H9 (cell line): ENCODE measurements around the gene ZNF429. TPM values are rescaled to one million over a fixed set of nuclear protein-coding genes. Genes with fewer than 3 reads are reported as not detected.

Experiments used
- DNase-seq: peaks from one replicate; pipeline ENCODE4 v3.0.0-alpha.2; 2017
- H2AFZ ChIP-seq: one replicate; pipeline ENCODE4 v1.6.1; 2013; ENCODE audit warnings: mild to moderate bottlenecking, low read length, control low read depth, moderate library complexity
- H2AK5ac ChIP-seq: 2 replicates; pipeline ENCODE4 v1.6.1; 2013; ENCODE audit warnings: low read length, control low read depth, mixed read lengths; ENCODE audit not compliant: insufficient read length
- H2BK120ac ChIP-seq: one replicate; pipeline ENCODE4 v1.6.1; 2013; ENCODE audit warnings: low read depth, mild to moderate bottlenecking, low read length, control low read depth, inconsistent platforms; ENCODE audit not compliant: poor library complexity, severe bottlenecking
- H2BK12ac ChIP-seq: 2 replicates; pipeline ENCODE4 v1.6.1; 2013; ENCODE audit warnings: low read length, control low read depth, mixed read lengths, low read depth; ENCODE audit not compliant: insufficient read length
- H2BK15ac ChIP-seq: 2 replicates; pipeline ENCODE4 v1.6.1; 2013; ENCODE audit warnings: low read depth, low read length, control low read depth
- H2BK20ac ChIP-seq: one replicate; pipeline ENCODE4 v1.6.1; 2013; ENCODE audit warnings: low read depth, mild to moderate bottlenecking, low read length, control low read depth, inconsistent platforms; ENCODE audit not compliant: poor library complexity, severe bottlenecking
- H2BK5ac ChIP-seq: 2 replicates; pipeline ENCODE4 v1.6.1; 2013; ENCODE audit warnings: low read length, control low read depth, mixed read lengths; ENCODE audit not compliant: insufficient read length
- H3K14ac ChIP-seq: 2 replicates; pipeline ENCODE4 v1.6.1; 2013; ENCODE audit warnings: low read length, control low read depth; ENCODE audit not compliant: insufficient read depth
- H3K18ac ChIP-seq: 2 replicates; pipeline ENCODE4 v1.6.1; 2013; ENCODE audit warnings: low read depth, mild to moderate bottlenecking, mixed read lengths, low read length, control low read depth; ENCODE audit not compliant: insufficient read length
- H3K23ac ChIP-seq: 2 replicates; pipeline ENCODE4 v1.6.1; 2013; ENCODE audit warnings: low read length, control low read depth, mixed read lengths, low read depth; ENCODE audit not compliant: insufficient read length
- H3K23me2 ChIP-seq: 2 replicates; pipeline ENCODE4 v1.6.1; 2013; ENCODE audit warnings: low read depth, mild to moderate bottlenecking, mixed read lengths, low read length, control low read depth; ENCODE audit not compliant: insufficient read length, poor library complexity, severe bottlenecking
- H3K27ac ChIP-seq: 2 replicates; pipeline ENCODE4 v1.5.1; 2013; ENCODE audit warnings: low read length, control low read depth, mixed read lengths, low read depth; ENCODE audit not compliant: insufficient read length
- H3K27me3 ChIP-seq: 2 replicates; pipeline ENCODE4 v1.6.1; 2013; ENCODE audit warnings: low read length, control low read depth, inconsistent platforms; ENCODE audit not compliant: insufficient read depth
- H3K4ac ChIP-seq: 2 replicates; pipeline ENCODE4 v1.6.1; 2013; ENCODE audit warnings: low read depth, mild to moderate bottlenecking, control low read depth, inconsistent platforms, low read length, moderate library complexity
- H3K4me1 ChIP-seq: 2 replicates; pipeline ENCODE4 v1.6.1; 2013; ENCODE audit warnings: low read length, control low read depth, inconsistent platforms; ENCODE audit not compliant: insufficient read depth
- H3K4me2 ChIP-seq: 2 replicates; pipeline ENCODE4 v1.6.1; 2013; ENCODE audit warnings: low read length, control low read depth, mixed read lengths; ENCODE audit not compliant: insufficient read length, insufficient read depth
- H3K56ac ChIP-seq: 2 replicates; pipeline ENCODE4 v1.6.1; 2013; ENCODE audit warnings: low read depth, mild to moderate bottlenecking, mixed read lengths, low read length, control low read depth; ENCODE audit not compliant: insufficient read length
- H3K79me1 ChIP-seq: 2 replicates; pipeline ENCODE4 v1.6.1; 2013; ENCODE audit warnings: low read depth, mild to moderate bottlenecking, moderate library complexity, low read length, control low read depth, inconsistent platforms; ENCODE audit not compliant: insufficient read depth, poor library complexity, severe bottlenecking
- H3K79me2 ChIP-seq: 2 replicates; pipeline ENCODE4 v1.6.1; 2013; ENCODE audit warnings: low read length, control low read depth, inconsistent platforms; ENCODE audit not compliant: insufficient read depth
- H3K9ac ChIP-seq: 2 replicates; pipeline ENCODE4 v1.6.1; 2013; ENCODE audit warnings: low read length, control low read depth, mixed read lengths; ENCODE audit not compliant: insufficient read length; ENCODE audit errors: extremely low read depth
- H3K9me3 ChIP-seq: one replicate; pipeline ENCODE4 v1.6.1; 2013; ENCODE audit warnings: low read depth, low read length, inconsistent platforms; ENCODE audit not compliant: control insufficient read depth
- H3T11ph ChIP-seq: one replicate; pipeline ENCODE4 v1.6.1; 2013; ENCODE audit warnings: mild to moderate bottlenecking, low read length, control low read depth, inconsistent platforms
- H4K20me1 ChIP-seq: one replicate; pipeline ENCODE4 v1.6.1; 2013; ENCODE audit not compliant: control insufficient read depth, insufficient read length, insufficient read depth
- H4K5ac ChIP-seq: 2 replicates; pipeline ENCODE4 v1.6.1; 2013; ENCODE audit warnings: low read depth, mild to moderate bottlenecking, mixed read lengths, low read length, control low read depth; ENCODE audit not compliant: insufficient read length
- H4K8ac ChIP-seq: replicated peaks from 2 replicates; pipeline ENCODE4 v1.6.1; 2013; ENCODE audit warnings: low read length, control low read depth, mixed read lengths, low read depth; ENCODE audit not compliant: insufficient read length
- H4K91ac ChIP-seq: 2 replicates; pipeline ENCODE4 v1.6.1; 2013; ENCODE audit warnings: low read depth, mild to moderate bottlenecking, moderate library complexity, mixed read lengths, low read length, control low read depth; ENCODE audit not compliant: insufficient read length
- H3K27ac Mint-ChIP-seq, 3 experiments: 2 replicates in 2 of 3; 3 replicates in 1 of 3; pipeline ENCODE4 v1.8.0; 2020 to 2021; ENCODE audit warnings: mixed read lengths in 3 of 3, mild to moderate bottlenecking in 1 of 3, moderate library complexity in 1 of 3
- H3K27me3 Mint-ChIP-seq: 2 replicates; pipeline ENCODE4 v1.8.0; 2021; ENCODE audit warnings: low read depth, mild to moderate bottlenecking, moderate library complexity, mixed read lengths
- H3K36me3 Mint-ChIP-seq, 3 experiments: 2 replicates in 2 of 3; 3 replicates in 1 of 3; pipeline ENCODE4 v1.8.0; 2020 to 2021; ENCODE audit warnings: low read depth in 3 of 3, mixed read lengths in 3 of 3; ENCODE audit not compliant: insufficient read depth in 1 of 3
- H3K4me1 Mint-ChIP-seq, 2 experiments: 2 replicates each; pipeline ENCODE4 v1.8.0; 2020; ENCODE audit warnings: mixed read lengths in 2 of 2
- H3K4me3 Mint-ChIP-seq, 2 experiments: 2 replicates in 1 of 2; 3 replicates in 1 of 2; pipeline ENCODE4 v1.8.0; 2020 to 2021; ENCODE audit warnings: mild to moderate bottlenecking in 2 of 2, mixed read lengths in 2 of 2, moderate library complexity in 1 of 2
- H3K9me3 Mint-ChIP-seq, 2 experiments: 2 replicates in 1 of 2; 3 replicates in 1 of 2; pipeline ENCODE4 v1.8.0; 2020; ENCODE audit warnings: mild to moderate bottlenecking in 2 of 2, mixed read lengths in 2 of 2, moderate library complexity in 1 of 2
- WGBS: extraction: QIAGEN DNeasy Blood & Tissue Kit; methylation state at CpG from one replicate; pipeline ENCODE4 v1.1.7; 2013; ENCODE audit warnings: missing lambda C conversion rate, low lambda C conversion rate, mixed read lengths; ENCODE audit not compliant: insufficient read length; ENCODE audit errors: extremely low coverage; 5-methylcytosine and 5-hydroxymethylcytosine counted together
- total RNA-seq: library from RNA; stranded (reverse); gene quantifications from 2 replicates; pipeline ENCODE4 v1.2.1, GENCODE V29; 2021
- TF ChIP-seq, protein P1 (sequence below): fragments of 200-600 bp; sonication (generic); conservative IDR thresholded peaks from 3 replicates; pipeline ENCODE4 v1.8.0; 2021; ENCODE audit warnings: antibody characterized with exemption, mild to moderate bottlenecking

ZNF429 gene
- total RNA-seq, 1 experiment from 2014 or later, result 11.2 TPM

DNA sequence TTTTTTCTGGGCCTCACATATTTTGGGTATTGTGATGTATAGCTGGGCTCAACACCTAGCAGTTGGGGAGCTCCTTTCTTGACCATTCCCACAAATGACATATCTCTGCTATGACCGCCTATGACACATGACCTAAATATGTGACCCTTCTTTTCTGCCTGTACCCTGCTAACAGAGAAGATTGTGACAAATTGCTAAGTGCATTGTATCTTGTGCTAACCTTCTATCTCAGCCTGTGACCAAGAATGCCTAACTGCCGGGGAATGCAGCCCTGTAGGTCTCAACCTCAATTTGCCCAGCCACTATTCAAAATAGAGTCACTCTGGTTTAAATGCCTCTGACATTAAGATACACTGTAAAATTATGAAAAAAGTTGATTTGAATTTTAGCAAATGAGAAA is 6.8 kb upstream of the ZNF429 start:
- Histone ChIP-seq H3T11ph (no peak overlapping the region), H2BK120ac (no peak overlapping the region), H3K4me1 (no peaks in the 10 kb centered on the region), H2BK12ac (no peak overlapping the region), H3K27me3 (no peaks in the 10 kb centered on the region), H3K4ac (no peak overlapping the region), H4K5ac (no peak overlapping the region), H3K23me2 (no peaks in the 10 kb centered on the region), H3K18ac (no peak overlapping the region), H3K23ac (no peak overlapping the region), H4K20me1 (no peaks in the 10 kb centered on the region), H3K14ac (no peak overlapping the region), H2BK5ac (no peak overlapping the region), H3K79me1 (no peaks in the 10 kb centered on the region), H3K4me2 (no peak overlapping the region), H4K91ac (no peak overlapping the region), H3K56ac (no peak overlapping the region), H3K9ac (no peak overlapping the region), H2BK20ac (no peak overlapping the region), H2AK5ac (no peak overlapping the region), H3K79me2 (no peaks in the 10 kb centered on the region), H4K8ac (no peak overlapping the region), H3K27ac (no peak overlapping the region), H3K9me3 (peaks cover 20% of the 10 kb centered on the region), H2AFZ (no peak overlapping the region), H2BK15ac (no peak overlapping the region)
- H3K36me3 Mint-ChIP-seq, result peaks cover 49 to 55% (median 51%) of the 10 kb centered on the region in 3 experiments
- no peak for DNase-seq
- H3K4me1 Mint-ChIP-seq, result no peaks in the 10 kb centered on the region
- no peak overlapping the region for H3K27ac Mint-ChIP-seq
- no peak overlapping the region for H3K4me3 Mint-ChIP-seq
- H3K27me3 Mint-ChIP-seq, result no peaks in the 10 kb centered on the region
- TF ChIP-seq, protein P1, sequence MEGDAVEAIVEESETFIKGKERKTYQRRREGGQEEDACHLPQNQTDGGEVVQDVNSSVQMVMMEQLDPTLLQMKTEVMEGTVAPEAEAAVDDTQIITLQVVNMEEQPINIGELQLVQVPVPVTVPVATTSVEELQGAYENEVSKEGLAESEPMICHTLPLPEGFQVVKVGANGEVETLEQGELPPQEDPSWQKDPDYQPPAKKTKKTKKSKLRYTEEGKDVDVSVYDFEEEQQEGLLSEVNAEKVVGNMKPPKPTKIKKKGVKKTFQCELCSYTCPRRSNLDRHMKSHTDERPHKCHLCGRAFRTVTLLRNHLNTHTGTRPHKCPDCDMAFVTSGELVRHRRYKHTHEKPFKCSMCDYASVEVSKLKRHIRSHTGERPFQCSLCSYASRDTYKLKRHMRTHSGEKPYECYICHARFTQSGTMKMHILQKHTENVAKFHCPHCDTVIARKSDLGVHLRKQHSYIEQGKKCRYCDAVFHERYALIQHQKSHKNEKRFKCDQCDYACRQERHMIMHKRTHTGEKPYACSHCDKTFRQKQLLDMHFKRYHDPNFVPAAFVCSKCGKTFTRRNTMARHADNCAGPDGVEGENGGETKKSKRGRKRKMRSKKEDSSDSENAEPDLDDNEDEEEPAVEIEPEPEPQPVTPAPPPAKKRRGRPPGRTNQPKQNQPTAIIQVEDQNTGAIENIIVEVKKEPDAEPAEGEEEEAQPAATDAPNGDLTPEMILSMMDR, result no peak
- no CpG with 5 or more reads among the region's 2 CpGs for WGBS
- H3K9me3 Mint-ChIP-seq, result peaks cover 8 to 27% of the 10 kb centered on the region in 2 experiments; a peak in 4 of 5 replicates
